Esophagus mucosa (tissue), 1 donor: ENCODE results near the gene SLC35G3. TPM values are rescaled to one million over a fixed set of nuclear protein-coding genes. Genes with fewer than 3 reads are reported as not detected.
"Not testable (repeated sequence)": the region's sequence is repeated elsewhere in the genome, so short reads cannot be mapped to it uniquely, and the experiment has no call there.

ENCODE experiments used
- ATAC-seq: fragments of 200-7000 bp; cut with Tn5 transposase; one replicate; pipeline ENCODE4 v1.9.1; 2020
- total RNA-seq: library from RNA; stranded (reverse); gene quantifications from one replicate; pipeline ENCODE4 v1.2.4, GENCODE V29; 2023
- donor health status: DM: yes; HTN: yes; CAD: no.

The SLC35G3 gene
- total RNA-seq, 1 donor from 2014 or later = not detected

GRCh38 chr17:35162755-35163154 is 31.4 kb downstream of the SLC35G3 start:
- no peak for ATAC-seq

- no peak for ATAC-seq
Measured at GRCh38 chr17:35161281-35161761, 32.9 kb downstream of the SLC35G3 start.

- ATAC-seq = no peak
Measured at GRCh38 chr17:35160354-35161201, 33.6 kb downstream of the SLC35G3 start.

GRCh38 chr17:35159940-35160339 is 34.3 kb downstream of the SLC35G3 start:
- no peak for ATAC-seq

- no peak for ATAC-seq
Measured at GRCh38 chr17:35155246-35155645, 38.9 kb downstream of the SLC35G3 start.

GRCh38 chr17:35154196-35155165 is 39.7 kb downstream of the SLC35G3 start:
- no peak for ATAC-seq

- ATAC-seq = no peak
Measured at GRCh38 chr17:35152421-35153140, 41.6 kb downstream of the SLC35G3 start.

GRCh38 chr17:35151080-35151479 is 43.1 kb downstream of the SLC35G3 start:
- ATAC-seq = not testable (repeated sequence)

- no peak for ATAC-seq
Measured at GRCh38 chr17:35149941-35150340, 44.3 kb downstream of the SLC35G3 start.

GRCh38 chr17:35148144-35148543 is 46.0 kb downstream of the SLC35G3 start:
- peak; percentile 20 for ATAC-seq

- no peak for ATAC-seq
Measured at GRCh38 chr17:35147375-35147905, 46.8 kb downstream of the SLC35G3 start, which contains the start of gene UNC45B. Gene UNC45B, plus strand, starts transcription at chr17:35147817. Its CDS starts 447 bp downstream, at chr17:35148264.

- no peak for ATAC-seq
Measured at GRCh38 chr17:35146214-35146833, 47.9 kb downstream of the SLC35G3 start.

GRCh38 chr17:35144840-35145239 is 49.4 kb downstream of the SLC35G3 start:
- no peak for ATAC-seq

Other genes with a start within 250 kb of the SLC35G3 start
- gene CCT6B, start 232.9 kb downstream of the SLC35G3 start, total RNA-seq = 0.96 TPM
- 7.7 TPM for gene ZNF830, start 232.9 kb downstream of the SLC35G3 start, total RNA-seq
- gene LIG3, start 213.9 kb downstream of the SLC35G3 start, total RNA-seq = 22.8 TPM
- 46.3 TPM for gene RFFL, start 130.7 kb downstream of the SLC35G3 start, total RNA-seq
- gene RAD51D, start 74.5 kb downstream of the SLC35G3 start, total RNA-seq = 6.3 TPM
- gene FNDC8, start 72.8 kb downstream of the SLC35G3 start, total RNA-seq = not detected
- gene NLE1, start 52.1 kb downstream of the SLC35G3 start, total RNA-seq = 14.7 TPM
- not detected for gene UNC45B, start 46.6 kb downstream of the SLC35G3 start, total RNA-seq
- gene SLFN5, start 48.7 kb upstream of the SLC35G3 start, total RNA-seq = 25.0 TPM
- 6.6 TPM for gene SLFN11, start 179.2 kb upstream of the SLC35G3 start, total RNA-seq
- 2.6 TPM for gene SLFN12, start 238.1 kb upstream of the SLC35G3 start, total RNA-seq